Fibroblast of pulmonary artery (primary cell): ENCODE measurements around the gene TXN2.

Experiments used
- DNase-seq: peaks from one replicate; pipeline ENCODE4 v3.0.0-alpha.2; 2010; ENCODE audit warnings: low read depth
- H3K4me3 ChIP-seq: replicated peaks from 2 replicates; pipeline ENCODE4 v1.5.1; 2011; ENCODE audit warnings: low read depth, mild to moderate bottlenecking, control low read depth, low read length, moderate library complexity
- CTCF ChIP-seq: IDR thresholded peaks from 2 replicates; pipeline ENCODE4 v1.5.1; 2011; ENCODE audit warnings: mild to moderate bottlenecking, control low read depth, low read length, inconsistent platforms; ENCODE audit errors: missing control alignments

TXN2 gene

GRCh38 chr22:36447632-36448031 lies 33.8 kb downstream of the TXN2 start:
- TF ChIP-seq CTCF, result no peak
- no peak for DNase-seq
- no peak overlapping the region for H3K4me3 ChIP-seq

- no peak for TF ChIP-seq CTCF
- peak; percentile 87 for DNase-seq
- H3K4me3 ChIP-seq, result no peak overlapping the region
Observed at GRCh38 chr22:36445158-36445668, 36.2 kb downstream of the TXN2 start.

GRCh38 chr22:36443198-36443770 lies 38.2 kb downstream of the TXN2 start:
- DNase-seq, result no peak
- H3K4me3 ChIP-seq, result no peak overlapping the region
- TF ChIP-seq CTCF, result no peak

GRCh38 chr22:36442506-36443197 lies 38.8 kb downstream of the TXN2 start:
- no peak for DNase-seq
- H3K4me3 ChIP-seq, result no peak overlapping the region
- TF ChIP-seq CTCF, result no peak

GRCh38 chr22:36440429-36441002 lies 40.9 kb downstream of the TXN2 start:
- H3K4me3 ChIP-seq, result no peak overlapping the region
- no peak for DNase-seq
- TF ChIP-seq CTCF, result no peak

GRCh38 chr22:36439481-36440271 lies 41.8 kb downstream of the TXN2 start:
- peak; percentile 92 for DNase-seq
- no peak overlapping the region for H3K4me3 ChIP-seq
- TF ChIP-seq CTCF, result no peak
